ENCODE results near the gene PNPT1.

Gene PNPT1

DNA sequence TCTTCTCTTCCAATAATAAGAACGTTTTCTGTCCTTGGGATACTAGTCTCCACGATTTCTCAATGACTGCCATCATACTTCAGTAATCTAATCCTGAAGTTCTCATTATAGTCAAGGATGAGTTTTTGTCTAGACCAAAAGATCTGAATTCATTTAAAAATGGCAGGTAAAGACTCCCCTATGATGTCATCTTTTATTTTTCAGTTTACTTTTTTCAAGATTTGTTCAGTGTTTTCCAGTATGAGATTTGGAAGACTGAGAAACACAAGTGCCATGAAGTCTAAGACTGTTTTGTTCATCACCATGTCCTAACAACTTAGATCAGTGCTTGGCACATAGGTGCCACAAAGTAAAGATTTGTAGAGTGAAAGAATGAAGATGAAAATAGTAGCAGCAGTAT is 40.4 kb downstream of the PNPT1 start:
- TF ChIP-seq EP300 (IDR thresholded peaks at IDR 0.05; ENCODE audit: borderline replicate concordance) (no peak), YY1 (IDR thresholded peaks at IDR 0.05; ENCODE audit: low read depth) (no peak), NFIC (IDR thresholded peaks at IDR 0.05) (no peak), ZBTB7A (IDR thresholded peaks at IDR 0.05; ENCODE audit: low read depth) (no peak), FOXM1 (IDR thresholded peaks at IDR 0.05; ENCODE audit: borderline replicate concordance, low read depth) (no peak), CEBPB (IDR thresholded peaks at IDR 0.05) (no peak), RAD21 (IDR thresholded peaks at IDR 0.05; ENCODE audit: low read depth) (no peak), TCF12 (IDR thresholded peaks at IDR 0.05; ENCODE audit: low read depth) (no peak), TAF1 (IDR thresholded peaks at IDR 0.05; ENCODE audit: low read depth) (no peak), EGR1 (IDR thresholded peaks at IDR 0.05) (no peak)
- TF ChIP-seq, protein P1, sequence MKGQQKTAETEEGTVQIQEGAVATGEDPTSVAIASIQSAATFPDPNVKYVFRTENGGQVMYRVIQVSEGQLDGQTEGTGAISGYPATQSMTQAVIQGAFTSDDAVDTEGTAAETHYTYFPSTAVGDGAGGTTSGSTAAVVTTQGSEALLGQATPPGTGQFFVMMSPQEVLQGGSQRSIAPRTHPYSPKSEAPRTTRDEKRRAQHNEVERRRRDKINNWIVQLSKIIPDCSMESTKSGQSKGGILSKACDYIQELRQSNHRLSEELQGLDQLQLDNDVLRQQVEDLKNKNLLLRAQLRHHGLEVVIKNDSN (IDR thresholded peaks at IDR 0.05): no peak
- TF ChIP-seq, protein P2, sequence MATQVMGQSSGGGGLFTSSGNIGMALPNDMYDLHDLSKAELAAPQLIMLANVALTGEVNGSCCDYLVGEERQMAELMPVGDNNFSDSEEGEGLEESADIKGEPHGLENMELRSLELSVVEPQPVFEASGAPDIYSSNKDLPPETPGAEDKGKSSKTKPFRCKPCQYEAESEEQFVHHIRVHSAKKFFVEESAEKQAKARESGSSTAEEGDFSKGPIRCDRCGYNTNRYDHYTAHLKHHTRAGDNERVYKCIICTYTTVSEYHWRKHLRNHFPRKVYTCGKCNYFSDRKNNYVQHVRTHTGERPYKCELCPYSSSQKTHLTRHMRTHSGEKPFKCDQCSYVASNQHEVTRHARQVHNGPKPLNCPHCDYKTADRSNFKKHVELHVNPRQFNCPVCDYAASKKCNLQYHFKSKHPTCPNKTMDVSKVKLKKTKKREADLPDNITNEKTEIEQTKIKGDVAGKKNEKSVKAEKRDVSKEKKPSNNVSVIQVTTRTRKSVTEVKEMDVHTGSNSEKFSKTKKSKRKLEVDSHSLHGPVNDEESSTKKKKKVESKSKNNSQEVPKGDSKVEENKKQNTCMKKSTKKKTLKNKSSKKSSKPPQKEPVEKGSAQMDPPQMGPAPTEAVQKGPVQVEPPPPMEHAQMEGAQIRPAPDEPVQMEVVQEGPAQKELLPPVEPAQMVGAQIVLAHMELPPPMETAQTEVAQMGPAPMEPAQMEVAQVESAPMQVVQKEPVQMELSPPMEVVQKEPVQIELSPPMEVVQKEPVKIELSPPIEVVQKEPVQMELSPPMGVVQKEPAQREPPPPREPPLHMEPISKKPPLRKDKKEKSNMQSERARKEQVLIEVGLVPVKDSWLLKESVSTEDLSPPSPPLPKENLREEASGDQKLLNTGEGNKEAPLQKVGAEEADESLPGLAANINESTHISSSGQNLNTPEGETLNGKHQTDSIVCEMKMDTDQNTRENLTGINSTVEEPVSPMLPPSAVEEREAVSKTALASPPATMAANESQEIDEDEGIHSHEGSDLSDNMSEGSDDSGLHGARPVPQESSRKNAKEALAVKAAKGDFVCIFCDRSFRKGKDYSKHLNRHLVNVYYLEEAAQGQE (IDR thresholded peaks at IDR 0.05; ENCODE audit: low read depth): no peak
- TF ChIP-seq, protein P3, sequence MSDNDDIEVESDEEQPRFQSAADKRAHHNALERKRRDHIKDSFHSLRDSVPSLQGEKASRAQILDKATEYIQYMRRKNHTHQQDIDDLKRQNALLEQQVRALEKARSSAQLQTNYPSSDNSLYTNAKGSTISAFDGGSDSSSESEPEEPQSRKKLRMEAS (IDR thresholded peaks at IDR 0.05): no peak

DNA sequence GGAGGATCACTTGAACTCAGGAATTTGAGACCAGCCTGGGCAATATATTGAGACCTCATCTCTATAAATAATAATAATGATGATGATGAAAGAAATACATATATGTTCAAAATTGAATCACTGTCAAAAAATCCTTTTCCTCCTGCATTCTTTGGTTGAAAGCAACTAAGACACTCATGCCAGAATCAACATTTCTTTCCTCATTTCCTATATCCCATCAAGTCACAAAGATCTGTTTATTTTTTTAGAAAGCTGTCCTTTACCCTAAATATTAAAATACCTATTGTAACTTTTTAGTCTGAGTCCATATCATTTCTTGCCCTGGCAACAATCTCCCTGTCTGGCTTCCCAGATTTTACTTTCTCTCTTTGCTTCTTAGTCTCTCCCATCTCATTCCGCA is 44.4 kb downstream of the PNPT1 start:
- TF ChIP-seq TCF12 (IDR thresholded peaks at IDR 0.05; ENCODE audit: low read depth): no peak
- TF ChIP-seq, protein P1 (IDR thresholded peaks at IDR 0.05): no peak
- TF ChIP-seq TAF1 (IDR thresholded peaks at IDR 0.05; ENCODE audit: low read depth): no peak
- TF ChIP-seq CREB1 (IDR thresholded peaks at IDR 0.05; ENCODE audit: low read depth): no peak
- TF ChIP-seq CEBPB (IDR thresholded peaks at IDR 0.05): no peak
- no peak for TF ChIP-seq NFIC (IDR thresholded peaks at IDR 0.05)
- TF ChIP-seq, protein P2 (IDR thresholded peaks at IDR 0.05; ENCODE audit: low read depth): no peak
- no peak for TF ChIP-seq YY1 (IDR thresholded peaks at IDR 0.05; ENCODE audit: low read depth)
- no peak for TF ChIP-seq RAD21 (IDR thresholded peaks at IDR 0.05; ENCODE audit: low read depth)
- no peak for TF ChIP-seq FOXM1 (IDR thresholded peaks at IDR 0.05; ENCODE audit: borderline replicate concordance, low read depth)

DNA sequence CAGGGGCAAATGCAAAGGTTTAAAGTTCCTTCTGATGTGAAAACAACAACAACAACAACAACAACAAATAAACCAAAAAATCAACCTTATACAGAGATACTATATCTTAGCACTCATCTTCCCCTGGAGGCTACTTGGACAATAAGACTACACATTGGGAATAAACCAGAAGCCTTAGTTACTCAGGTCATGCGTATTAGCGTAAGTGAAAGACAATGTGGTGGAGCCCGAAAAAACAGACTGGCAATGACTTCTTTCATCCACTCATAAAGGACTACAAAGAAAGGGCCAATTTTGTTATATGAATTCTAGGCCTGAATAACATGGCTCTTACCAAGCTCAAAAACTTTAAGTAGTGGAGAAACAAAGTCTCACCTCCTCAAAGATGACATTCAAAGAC is 56.8 kb downstream of the PNPT1 start:
- no peak for TF ChIP-seq TAF1 (IDR thresholded peaks at IDR 0.05; ENCODE audit: low read depth)
- TF ChIP-seq EP300 (IDR thresholded peaks at IDR 0.05; ENCODE audit: borderline replicate concordance): no peak
- TF ChIP-seq, protein P1 (IDR thresholded peaks at IDR 0.05): no peak
- TF ChIP-seq TEAD4 (IDR thresholded peaks at IDR 0.05): no peak
- no peak for TF ChIP-seq EGR1 (IDR thresholded peaks at IDR 0.05)
- TF ChIP-seq, protein P3 (IDR thresholded peaks at IDR 0.05): no peak
- no peak for TF ChIP-seq CREB1 (IDR thresholded peaks at IDR 0.05; ENCODE audit: low read depth)
- no peak for TF ChIP-seq ZBTB7A (IDR thresholded peaks at IDR 0.05; ENCODE audit: low read depth)
- no peak for TF ChIP-seq RAD21 (IDR thresholded peaks at IDR 0.05; ENCODE audit: low read depth)
- no peak for TF ChIP-seq NFIC (IDR thresholded peaks at IDR 0.05)
- TF ChIP-seq, protein P2 (IDR thresholded peaks at IDR 0.05; ENCODE audit: low read depth): no peak
- TF ChIP-seq FOXM1 (IDR thresholded peaks at IDR 0.05; ENCODE audit: borderline replicate concordance, low read depth): no peak
- no peak for TF ChIP-seq TCF12 (IDR thresholded peaks at IDR 0.05; ENCODE audit: low read depth)
- TF ChIP-seq CEBPB (IDR thresholded peaks at IDR 0.05): no peak
- no peak for TF ChIP-seq YY1 (IDR thresholded peaks at IDR 0.05; ENCODE audit: low read depth)

DNA sequence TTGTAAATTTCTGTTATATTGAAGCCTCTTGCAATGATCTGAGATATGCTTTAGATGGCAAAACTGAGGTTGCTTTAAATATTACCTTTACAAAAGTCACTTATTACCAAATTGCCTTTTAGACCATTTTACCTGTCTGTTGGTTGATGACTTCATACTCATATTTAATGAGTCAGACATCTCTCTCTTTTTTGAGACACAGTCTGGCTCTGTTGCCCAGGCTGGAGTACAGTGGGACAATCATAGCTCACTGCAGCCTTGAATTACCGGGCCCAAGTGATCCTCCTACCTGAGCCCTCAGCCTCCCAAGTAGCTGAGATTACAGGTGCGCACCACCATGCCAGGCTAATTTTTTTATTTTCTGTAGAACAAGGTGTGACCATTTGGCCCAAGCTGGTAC is 64.7 kb downstream of the PNPT1 start:
- no peak for TF ChIP-seq TCF12 (IDR thresholded peaks at IDR 0.05; ENCODE audit: low read depth)
- TF ChIP-seq CEBPB (IDR thresholded peaks at IDR 0.05): no peak
- no peak for TF ChIP-seq CREB1 (IDR thresholded peaks at IDR 0.05; ENCODE audit: low read depth)
- no peak for TF ChIP-seq ZBTB7A (IDR thresholded peaks at IDR 0.05; ENCODE audit: low read depth)
- TF ChIP-seq FOXM1 (IDR thresholded peaks at IDR 0.05; ENCODE audit: borderline replicate concordance, low read depth): no peak
- no peak for TF ChIP-seq RAD21 (IDR thresholded peaks at IDR 0.05; ENCODE audit: low read depth)
- TF ChIP-seq, protein P3 (IDR thresholded peaks at IDR 0.05): no peak
- no peak for TF ChIP-seq EGR1 (IDR thresholded peaks at IDR 0.05)
- no peak for TF ChIP-seq YY1 (IDR thresholded peaks at IDR 0.05; ENCODE audit: low read depth)
- TF ChIP-seq TEAD4 (IDR thresholded peaks at IDR 0.05): no peak
- TF ChIP-seq, protein P1 (IDR thresholded peaks at IDR 0.05): no peak
- TF ChIP-seq TAF1 (IDR thresholded peaks at IDR 0.05; ENCODE audit: low read depth): no peak
- no peak for TF ChIP-seq NFIC (IDR thresholded peaks at IDR 0.05)
- no peak for TF ChIP-seq EP300 (IDR thresholded peaks at IDR 0.05; ENCODE audit: borderline replicate concordance)
- TF ChIP-seq, protein P2 (IDR thresholded peaks at IDR 0.05; ENCODE audit: low read depth): no peak
